UCSD-AML1 (cell line): ENCODE data around the gene SGMS1.
"Not testable (repeated sequence)": the region's sequence is repeated elsewhere in the genome, so short reads cannot be mapped to it uniquely, and the experiment has no call there.

Experiments
- DNase-seq: peaks from one replicate; lab custom pipeline; 2025; ENCODE audit not compliant: unreplicated experiment; lab: John Stamatoyannopoulos, UW

Gene SGMS1

GRCh38 chr10:50623663-50624412, at the start of gene SGMS1:
Gene SGMS1, minus strand, starts transcription at chr10:50623956. Its CDS starts 279,842 bp downstream, at chr10:50344114.
- peak; percentile 87 for DNase-seq

GRCh38 chr10:50672152-50672551, 48.4 kb upstream of the SGMS1 start:
- not testable (repeated sequence) for DNase-seq

GRCh38 chr10:50671645-50672044, 47.9 kb upstream of the SGMS1 start:
- DNase-seq = not testable (repeated sequence)

GRCh38 chr10:50669957-50670356, 46.2 kb upstream of the SGMS1 start:
- not testable (repeated sequence) for DNase-seq

- DNase-seq = not testable (repeated sequence)
Observed at GRCh38 chr10:50667353-50667752, 43.6 kb upstream of the SGMS1 start.

DNA sequence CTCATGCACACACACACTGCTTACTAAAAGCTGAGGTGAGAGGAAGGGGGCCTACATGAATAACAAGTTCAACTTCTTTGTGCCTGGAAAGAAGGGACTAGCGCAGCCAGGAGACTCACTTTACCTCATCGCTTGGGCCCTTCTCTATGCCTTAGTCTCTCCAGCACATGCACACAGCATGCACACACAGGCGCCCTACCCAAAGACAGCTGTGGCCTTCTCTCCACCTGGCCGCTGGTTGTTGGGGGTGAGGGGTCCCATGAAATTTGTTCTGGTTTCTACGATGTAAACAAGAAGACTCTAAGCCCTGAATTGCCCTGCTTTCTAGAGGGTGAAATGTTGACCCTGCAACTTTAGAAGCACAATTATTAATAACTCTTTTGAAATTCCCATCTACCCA, 38.7 kb upstream of the SGMS1 start:
- not testable (repeated sequence) for DNase-seq

DNA sequence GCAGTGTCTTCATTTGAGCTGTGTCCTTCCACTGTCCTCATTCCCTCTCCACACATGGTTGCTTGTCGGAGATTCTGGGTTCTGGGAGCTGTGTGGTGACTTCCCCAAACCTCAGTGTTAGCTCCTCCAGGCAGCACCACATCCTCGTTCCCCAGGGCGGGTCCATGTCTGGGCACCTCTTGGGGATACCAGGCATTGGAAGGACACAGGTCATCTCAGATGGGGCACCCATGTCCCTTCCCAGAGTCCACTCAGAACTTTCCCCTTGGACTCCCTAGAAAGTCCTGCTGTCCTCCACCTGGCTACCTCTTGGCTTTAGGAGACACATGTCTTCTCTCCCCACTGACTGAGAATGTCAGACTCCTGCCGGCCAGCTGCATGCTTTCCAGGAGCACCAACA, 37.8 kb upstream of the SGMS1 start:
- not testable (repeated sequence) for DNase-seq

GRCh38 chr10:50659865-50660730, 36.3 kb upstream of the SGMS1 start:
- peak; percentile 34 for DNase-seq

GRCh38 chr10:50659016-50659864, 35.5 kb upstream of the SGMS1 start:
- not testable (repeated sequence) for DNase-seq

DNA sequence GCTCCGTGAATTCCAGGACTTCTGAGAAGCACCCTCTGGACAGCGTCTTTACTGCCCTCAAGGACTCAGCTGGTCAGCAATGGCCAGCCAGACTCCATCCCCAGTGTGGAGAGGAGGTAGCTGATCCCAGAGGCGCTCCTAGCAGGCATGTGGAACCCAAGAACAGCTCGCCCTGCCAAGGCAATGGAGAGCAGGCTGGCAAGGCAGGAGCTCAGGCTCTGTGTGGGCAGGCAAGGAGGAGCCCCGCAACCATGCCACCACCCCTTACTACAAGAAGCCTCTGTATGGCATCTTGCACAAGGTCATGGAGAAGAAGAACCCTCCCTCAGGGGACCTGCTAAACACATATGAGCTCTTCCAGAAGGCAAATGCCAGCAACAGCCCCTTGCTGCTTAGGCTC, 34.4 kb upstream of the SGMS1 start:
- no peak for DNase-seq

DNA sequence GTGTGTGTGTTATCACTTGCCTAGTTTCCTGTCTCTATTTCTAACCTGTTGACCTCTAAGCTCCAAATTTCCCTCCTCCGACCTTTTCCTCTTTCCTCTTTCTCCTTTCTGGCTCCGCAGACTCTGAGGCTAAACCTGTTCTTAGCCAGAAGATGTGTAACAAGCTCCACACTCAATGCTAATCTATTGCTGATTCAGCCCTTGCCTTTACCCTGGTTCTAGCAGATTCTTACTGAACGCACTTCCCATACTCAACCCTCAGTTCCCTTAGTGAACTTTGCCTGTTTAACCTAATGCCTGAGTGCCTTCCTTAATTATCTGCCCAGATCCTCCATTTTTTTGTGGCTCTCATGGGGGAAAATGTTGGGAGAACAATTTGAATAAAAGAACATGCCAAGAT, 30.0 kb upstream of the SGMS1 start:
- no peak for DNase-seq

DNA sequence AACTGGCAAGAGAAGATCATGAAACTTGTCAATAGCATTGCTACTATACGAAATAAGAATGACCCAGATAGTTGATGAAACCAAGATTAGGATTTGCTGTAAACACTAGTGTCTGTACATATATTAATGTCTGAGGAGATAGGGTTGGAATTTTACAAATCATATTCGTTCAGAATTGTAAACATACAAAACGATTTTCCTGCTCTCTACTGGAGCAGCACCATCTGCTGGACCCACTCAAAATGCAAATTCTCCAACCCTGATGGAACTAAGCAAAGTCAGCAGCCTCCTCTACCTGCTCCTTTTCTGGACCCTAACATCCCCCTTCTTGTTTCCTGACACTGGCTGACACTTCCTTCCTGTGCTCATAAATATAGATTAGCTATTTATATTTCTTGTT, 29.4 kb upstream of the SGMS1 start:
- peak; percentile 30 for DNase-seq

DNA sequence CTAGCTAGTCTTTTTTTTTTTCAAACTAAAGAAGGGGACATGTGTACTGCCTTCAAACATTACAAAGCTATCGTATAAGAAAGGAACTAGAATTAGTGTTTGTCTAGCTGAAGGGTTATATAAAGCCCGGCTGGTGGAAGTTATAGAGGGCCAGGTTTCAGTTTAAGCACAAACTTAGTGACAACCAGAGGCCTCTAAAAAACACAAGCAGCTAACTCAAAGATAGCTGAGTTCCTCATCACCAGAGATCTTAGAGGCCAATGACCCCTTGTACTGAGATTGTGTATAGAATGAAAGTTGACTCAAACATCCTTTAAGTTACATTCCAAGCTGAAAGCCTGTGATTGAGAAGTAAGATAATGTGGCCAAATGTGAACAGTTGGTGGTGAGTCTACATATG, 28.1 kb upstream of the SGMS1 start:
- DNase-seq = no peak

DNA sequence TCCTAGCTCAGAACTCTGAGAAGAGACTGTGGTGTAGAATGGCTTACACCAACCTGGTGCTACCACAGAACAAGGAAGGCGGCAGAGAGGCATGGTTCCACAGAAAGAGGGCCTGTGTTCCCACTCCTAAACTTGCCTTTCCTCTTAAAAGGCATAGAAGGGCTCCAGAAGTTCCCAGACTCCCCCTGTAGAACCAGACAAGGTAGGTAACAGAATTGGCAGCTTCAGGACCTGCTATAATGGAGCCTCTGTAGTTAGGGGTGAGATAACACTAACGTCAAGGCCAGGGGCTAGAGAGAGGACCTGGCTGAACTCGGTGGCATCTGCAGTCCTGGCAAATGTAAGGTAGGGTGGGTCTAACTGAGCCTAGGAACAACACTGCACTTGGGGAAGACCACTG, 26.7 kb upstream of the SGMS1 start:
- no peak for DNase-seq

DNA sequence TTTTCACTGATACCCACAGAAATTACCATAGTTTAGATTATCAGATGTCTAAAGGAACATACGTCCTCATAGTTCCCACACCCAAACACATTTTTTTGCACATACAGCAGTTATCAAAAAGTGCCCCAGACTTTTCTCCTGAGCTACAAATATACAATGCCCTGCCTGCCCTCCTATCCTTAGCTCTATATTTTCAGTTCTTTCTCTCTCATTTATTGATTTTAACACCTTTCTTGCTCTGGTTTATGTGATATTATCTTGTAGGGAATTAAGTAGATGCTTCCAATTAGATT, 25.1 kb upstream of the SGMS1 start:
- no peak for DNase-seq

DNA sequence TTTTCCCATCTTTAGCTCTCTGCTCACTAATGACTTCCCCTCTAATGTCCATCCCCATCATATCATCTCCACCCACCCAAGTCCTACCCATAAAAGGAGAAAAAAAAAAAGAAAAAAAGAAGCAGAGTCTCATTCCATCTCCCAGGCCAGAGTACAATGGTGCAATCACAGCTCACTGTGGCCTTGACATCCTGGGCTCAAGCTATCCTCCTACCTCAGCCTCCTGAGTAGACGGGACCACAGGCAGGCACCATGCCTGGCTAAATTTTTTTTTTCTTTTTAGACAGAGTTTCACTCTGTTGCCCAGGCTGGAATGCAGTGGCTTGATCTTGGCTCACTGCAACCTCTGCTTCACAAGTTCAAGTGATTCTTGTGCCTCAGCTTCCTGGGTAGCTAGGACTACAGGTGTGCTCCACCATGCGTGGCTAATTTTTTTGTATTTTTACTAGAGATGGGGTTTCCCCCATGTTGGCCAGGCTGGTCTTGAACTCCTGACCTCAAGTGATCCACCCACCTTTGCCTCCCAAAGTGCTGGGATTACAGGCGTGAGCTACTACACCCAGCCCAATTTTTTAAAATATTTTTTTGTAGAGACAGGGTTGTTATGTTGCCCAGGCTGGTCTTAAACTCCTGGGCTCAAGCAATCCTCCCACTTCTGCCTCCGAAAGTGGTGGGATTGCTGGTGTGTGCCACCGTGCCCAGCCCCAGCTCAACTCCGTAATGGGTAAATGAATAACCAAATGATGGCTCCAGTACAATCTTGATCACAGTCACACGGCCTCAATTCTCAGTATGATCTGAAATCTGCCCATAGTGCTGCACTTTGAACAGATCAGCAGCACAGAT, 24.6 kb upstream of the SGMS1 start:
- DNase-seq = no peak

GRCh38 chr10:50647350-50647749, 23.6 kb upstream of the SGMS1 start:
- not testable (repeated sequence) for DNase-seq

DNA sequence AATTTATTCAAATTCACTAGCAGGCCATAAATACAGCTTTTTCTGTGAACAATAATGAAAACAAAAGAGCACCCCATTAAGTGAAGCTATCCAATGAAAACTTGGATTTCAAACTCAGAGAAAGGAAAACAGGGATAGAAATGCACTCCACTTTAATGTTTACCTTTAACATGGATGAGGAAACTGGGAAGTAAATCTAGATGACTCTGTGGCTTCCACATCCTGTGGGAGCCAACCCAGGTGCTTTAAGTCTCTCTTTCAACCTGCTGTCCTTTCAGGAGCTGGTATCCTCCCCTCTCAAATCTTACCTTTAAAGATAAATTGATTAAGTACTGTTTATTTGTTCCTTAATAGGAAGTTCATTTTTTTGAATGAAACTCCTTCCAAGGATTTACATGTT, 21.5 kb upstream of the SGMS1 start:
- no peak for DNase-seq

DNA sequence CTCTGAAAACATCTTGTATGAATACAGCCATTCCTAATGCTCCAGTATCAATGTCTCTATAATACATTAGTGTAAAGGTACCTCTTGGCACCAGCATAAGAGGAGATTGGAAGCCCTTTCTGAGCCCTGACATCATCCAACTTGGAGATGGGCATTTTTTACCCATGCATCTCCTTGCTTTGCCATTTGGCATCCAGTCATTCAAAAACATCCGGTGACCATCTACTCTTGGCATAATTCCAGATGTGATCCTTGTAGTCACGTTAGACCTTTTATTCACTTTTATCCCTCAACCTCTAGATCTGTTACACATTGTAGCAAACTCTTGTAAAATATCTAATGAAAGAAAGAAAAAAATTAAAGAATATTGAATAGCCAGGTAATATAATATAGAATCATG, 17.9 kb upstream of the SGMS1 start:
- no peak for DNase-seq

GRCh38 chr10:50640238-50640637, 16.5 kb upstream of the SGMS1 start:
- DNase-seq = no peak
